ENCODE measurements around the gene SCN1B. TPM values are rescaled to one million over a fixed set of nuclear protein-coding genes. Genes with fewer than 3 reads are reported as not detected.
"Not testable (repeated sequence)": the region's sequence is repeated elsewhere in the genome, so short reads cannot be mapped to it uniquely, and the experiment has no call there.

SCN1B gene
- total and polyA plus RNA-seq, 2 of the 13 experiments (the other 11 are each of a cell fraction or from before 2014, with no cell fraction given): 2.7 to 20.1 TPM

DNA sequence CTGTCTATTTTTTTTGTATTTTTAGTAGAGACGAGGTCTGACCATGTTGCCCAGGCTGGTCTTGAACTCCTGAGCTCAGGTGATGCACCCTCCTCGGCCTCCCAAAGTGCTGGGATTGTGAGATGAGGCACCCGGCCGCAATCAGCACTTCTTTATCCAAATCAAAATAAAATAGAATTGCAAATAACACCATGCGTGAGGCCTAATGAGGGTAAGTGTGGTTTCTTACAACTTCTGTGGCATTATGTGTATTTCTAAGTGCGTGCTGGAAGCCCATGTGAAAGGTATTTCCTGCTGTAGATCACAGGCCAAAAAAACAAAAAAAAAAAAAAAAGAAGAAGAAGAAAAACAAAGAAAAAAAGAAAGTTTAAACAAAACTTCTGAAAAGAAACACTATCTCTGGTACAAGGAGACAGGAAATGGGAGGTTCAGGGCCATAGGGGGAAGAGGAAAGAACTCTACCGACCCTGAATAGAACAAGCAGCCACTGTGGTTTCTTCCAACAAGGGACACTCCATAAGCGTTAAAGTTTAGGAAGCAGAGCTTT lies 33.1 kb upstream of the SCN1B start (continued):
- TF ChIP-seq, protein P1, sequence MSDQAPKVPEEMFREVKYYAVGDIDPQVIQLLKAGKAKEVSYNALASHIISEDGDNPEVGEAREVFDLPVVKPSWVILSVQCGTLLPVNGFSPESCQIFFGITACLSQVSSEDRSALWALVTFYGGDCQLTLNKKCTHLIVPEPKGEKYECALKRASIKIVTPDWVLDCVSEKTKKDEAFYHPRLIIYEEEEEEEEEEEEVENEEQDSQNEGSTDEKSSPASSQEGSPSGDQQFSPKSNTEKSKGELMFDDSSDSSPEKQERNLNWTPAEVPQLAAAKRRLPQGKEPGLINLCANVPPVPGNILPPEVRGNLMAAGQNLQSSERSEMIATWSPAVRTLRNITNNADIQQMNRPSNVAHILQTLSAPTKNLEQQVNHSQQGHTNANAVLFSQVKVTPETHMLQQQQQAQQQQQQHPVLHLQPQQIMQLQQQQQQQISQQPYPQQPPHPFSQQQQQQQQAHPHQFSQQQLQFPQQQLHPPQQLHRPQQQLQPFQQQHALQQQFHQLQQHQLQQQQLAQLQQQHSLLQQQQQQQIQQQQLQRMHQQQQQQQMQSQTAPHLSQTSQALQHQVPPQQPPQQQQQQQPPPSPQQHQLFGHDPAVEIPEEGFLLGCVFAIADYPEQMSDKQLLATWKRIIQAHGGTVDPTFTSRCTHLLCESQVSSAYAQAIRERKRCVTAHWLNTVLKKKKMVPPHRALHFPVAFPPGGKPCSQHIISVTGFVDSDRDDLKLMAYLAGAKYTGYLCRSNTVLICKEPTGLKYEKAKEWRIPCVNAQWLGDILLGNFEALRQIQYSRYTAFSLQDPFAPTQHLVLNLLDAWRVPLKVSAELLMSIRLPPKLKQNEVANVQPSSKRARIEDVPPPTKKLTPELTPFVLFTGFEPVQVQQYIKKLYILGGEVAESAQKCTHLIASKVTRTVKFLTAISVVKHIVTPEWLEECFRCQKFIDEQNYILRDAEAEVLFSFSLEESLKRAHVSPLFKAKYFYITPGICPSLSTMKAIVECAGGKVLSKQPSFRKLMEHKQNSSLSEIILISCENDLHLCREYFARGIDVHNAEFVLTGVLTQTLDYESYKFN (CRISPR knock-in tag; conservative IDR thresholded peaks at IDR 0.05): peak; percentile 62
- TF ChIP-seq ZBTB3 (CRISPR knock-in tag; IDR thresholded peaks at IDR 0.05; ENCODE audit: borderline replicate concordance, low read depth): 0 out of 2 replicates have a peak, but pooled peaks have one; percentile 69
- TF ChIP-seq TBX3 (IDR thresholded peaks at IDR 0.05; ENCODE audit: borderline replicate concordance): no peak
- TF ChIP-seq GLI4 (CRISPR knock-in tag; IDR thresholded peaks at IDR 0.05; ENCODE audit: borderline replicate concordance): no peak

DNA sequence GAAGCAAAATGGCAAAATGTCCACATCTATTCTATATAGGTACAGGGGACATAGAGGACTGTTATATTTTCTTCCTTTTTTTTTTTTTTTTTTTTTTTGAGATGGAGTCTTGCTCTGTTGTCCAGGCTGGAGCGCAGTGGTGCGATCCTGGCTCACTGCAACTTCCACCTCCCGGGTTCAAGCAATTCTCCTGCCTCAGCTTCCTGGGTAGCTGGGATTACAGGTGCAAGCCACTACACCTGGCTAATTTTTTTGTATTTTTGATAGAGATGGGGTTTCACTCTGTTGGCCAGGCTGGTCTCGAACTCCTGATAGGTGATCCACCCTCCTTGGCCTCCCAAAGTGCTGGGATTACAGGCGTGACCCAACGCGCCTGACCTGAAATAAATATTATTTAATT lies 32.0 kb upstream of the SCN1B start:
- in situ Hi-C loops (cut with HindIII; ENCODE audit: extremely low pct_ligation_motif_present, low pct_unique_long_range_greater_than_20kb); POLR2A ChIA-PET: not testable (repeated sequence)
- 89% methylated on average over 7 of the region's 7 CpGs for WGBS (ENCODE audit: low lambda C conversion rate)

More for the DNA sequence above, 32.0 kb upstream of the SCN1B start:
- ATAC-seq; DNase-seq (ENCODE audit: low spot score); H3K36me3 ChIP-seq (replicated peaks in 1 of 2; ENCODE audit: control insufficient read depth in 1 of 2, insufficient read depth in 2 of 2, low read length in 2 of 2); H3K27ac ChIP-seq (ENCODE audit: extremely low read length, insufficient read depth, low read length); H2AFZ ChIP-seq (ENCODE audit: low read length); BruUV-seq (replicated peaks); CTCF ChIA-PET (ENCODE audit: low intra/inter-chr PET ratio, low total read pairs); FAIRE-seq; H3K9me3 ChIP-seq (ENCODE audit: low read length); H3K27me3 ChIP-seq (ENCODE audit: control insufficient read depth in 1 of 2, insufficient read depth in 2 of 2, low read length in 2 of 2); H3K9ac ChIP-seq (ENCODE audit: insufficient read depth, low read depth, low read length): not testable (repeated sequence)
- peaks cover 79% of the 10 kb centered on the region for H3K4me1 ChIP-seq (ENCODE audit: insufficient read depth, low read length)
- H3K4me3 ChIP-seq (replicated peaks in 1 of 3; ENCODE audit: insufficient read depth in 1 of 3, low read depth in 2 of 3, low read length in 3 of 3): peak overlapping the region in 1 of 3 experiments; percentile 86; a peak in 3 of 6 replicates
- peaks cover 27% of the 10 kb centered on the region for H3K79me2 ChIP-seq (ENCODE audit: insufficient read depth, low read length)
- H4K20me1 ChIP-seq (ENCODE audit: insufficient read depth, low read length): peaks cover 15% of the 10 kb centered on the region
- TF ChIP-seq ZNF121 (CRISPR knock-in tag; IDR thresholded peaks at IDR 0.05): peak; percentile 76
- intact Hi-C loops (cut with micrococcal nuclease; ENCODE audit: unreplicated experiment): loop anchor here (5.0 kb wide), 1 partner anchor 44 kb away; the partner anchor contains the start of gene HPN
- peak overlapping the region; percentile 91 for H3K4me2 ChIP-seq (ENCODE audit: low read depth, low read length)
